Stimulated activated naive CD4-positive, alpha-beta T cell treated with Interleukin-2 at 50 U/mL for 16 hours (primary cell): ENCODE data around the gene CHID1.

Source experiments
- DNase-seq: peaks from one replicate; lab custom pipeline; 2025; lab: John Stamatoyannopoulos, UW

CHID1 gene

GRCh38 chr11:933142-933851 lies 22.7 kb upstream of the CHID1 start:
- no peak for DNase-seq

GRCh38 chr11:932435-932834 lies 21.8 kb upstream of the CHID1 start:
- DNase-seq = no peak

GRCh38 chr11:931385-931784 lies 20.8 kb upstream of the CHID1 start:
- DNase-seq = no peak

- DNase-seq = no peak
These were observed 18.8 kb upstream of the CHID1 start for GRCh38 chr11:929405-929804.

GRCh38 chr11:928786-929185 lies 18.2 kb upstream of the CHID1 start:
- DNase-seq = no peak

GRCh38 chr11:927871-928270 lies 17.3 kb upstream of the CHID1 start:
- DNase-seq = peak; percentile 14

- DNase-seq = no peak
These were observed 15.8 kb upstream of the CHID1 start for GRCh38 chr11:926341-926916.

- DNase-seq = peak; percentile 85
These were observed 15.1 kb upstream of the CHID1 start, which contains the start of gene AP2A2 for GRCh38 chr11:925496-926301. Gene AP2A2 (plus strand): TSS chr11:925870. CDS start chr11:926022, 152 bp downstream.

- DNase-seq = no peak
These were observed 14.5 kb upstream of the CHID1 start for GRCh38 chr11:925158-925495.

- no peak for DNase-seq
These were observed 14.0 kb upstream of the CHID1 start for GRCh38 chr11:924406-925157.

GRCh38 chr11:923691-924405 lies 13.2 kb upstream of the CHID1 start:
- no peak for DNase-seq

GRCh38 chr11:921921-922678 lies 11.5 kb upstream of the CHID1 start:
- no peak for DNase-seq

GRCh38 chr11:917426-917825 lies 6.8 kb upstream of the CHID1 start:
- no peak for DNase-seq

- DNase-seq = no peak
These were observed 4.3 kb upstream of the CHID1 start for GRCh38 chr11:914747-915501.

GRCh38 chr11:914204-914603 lies 3.6 kb upstream of the CHID1 start:
- DNase-seq = no peak

- DNase-seq = no peak
These were observed 2.4 kb upstream of the CHID1 start for GRCh38 chr11:913043-913442.

GRCh38 chr11:912266-912665 lies 1.7 kb upstream of the CHID1 start:
- no peak for DNase-seq

GRCh38 chr11:911890-912219 lies 1.2 kb upstream of the CHID1 start:
- DNase-seq = no peak

GRCh38 chr11:911031-911889 lies 650 bp upstream of the CHID1 start:
- DNase-seq = peak; percentile 39
